ENCODE data around the gene SLC35F6. TPM values are rescaled to one million over a fixed set of nuclear protein-coding genes. Genes with fewer than 3 reads are reported as not detected.
A peak's percentile ranks its signal among the peaks of the same experiment; 100 is the strongest.

Gene SLC35F6
- total RNA-seq, 1 experiment from 2014 or later, result 67.3 TPM

- ATAC-seq, result no peak
- in situ Hi-C loops (cut with HindIII; ENCODE audit: low pct_unique_long_range_greater_than_20kb, low sequenced_read_pairs), result no loop called here
- CTCF ChIA-PET, result no interaction called here
Observed at GRCh38 chr2:26811261-26811660, 47.2 kb downstream of the SLC35F6 start.

GRCh38 chr2:26811791-26812694 lies 48.0 kb downstream of the SLC35F6 start:
- no peaks in the 10 kb centered on the region for H3K9me3 ChIP-seq (ENCODE audit: control insufficient read depth, insufficient read depth, low read depth, low read length)
- no peaks in the 10 kb centered on the region for H3K4me1 ChIP-seq (ENCODE audit: control insufficient read depth, insufficient read depth, low read length)
- ChIA-PET POLR2A (no interaction called here), CTCF (no interaction called here)
- in situ Hi-C loops (cut with HindIII; ENCODE audit: low pct_unique_long_range_greater_than_20kb, low sequenced_read_pairs) (no loop called here), intact Hi-C loops (cut with micrococcal nuclease; ENCODE audit: unreplicated experiment) (no loop called here)
- ATAC-seq (0 out of 2 replicates have a peak, but pooled peaks have one; percentile 40), DNase-seq (ENCODE audit: low read depth, low spot score) (no peak)
- no peaks in the 10 kb centered on the region for H3K27me3 ChIP-seq (ENCODE audit: control insufficient read depth, insufficient read depth, low read length)
- BruUV-seq (replicated peaks), result no TSS peak
- TF ChIP-seq POLR2AphosphoS5 (IDR thresholded peaks at IDR 0.05; ENCODE audit: low read depth, low read length), result no peak
- TF ChIP-seq TCF7L2 (IDR thresholded peaks at IDR 0.05; ENCODE audit: low read depth, low read length), result no peak
- no peak for TF ChIP-seq SIN3A (IDR thresholded peaks at IDR 0.05; ENCODE audit: borderline replicate concordance, insufficient read depth, low read depth, low read length)
- TF ChIP-seq, protein P1, sequence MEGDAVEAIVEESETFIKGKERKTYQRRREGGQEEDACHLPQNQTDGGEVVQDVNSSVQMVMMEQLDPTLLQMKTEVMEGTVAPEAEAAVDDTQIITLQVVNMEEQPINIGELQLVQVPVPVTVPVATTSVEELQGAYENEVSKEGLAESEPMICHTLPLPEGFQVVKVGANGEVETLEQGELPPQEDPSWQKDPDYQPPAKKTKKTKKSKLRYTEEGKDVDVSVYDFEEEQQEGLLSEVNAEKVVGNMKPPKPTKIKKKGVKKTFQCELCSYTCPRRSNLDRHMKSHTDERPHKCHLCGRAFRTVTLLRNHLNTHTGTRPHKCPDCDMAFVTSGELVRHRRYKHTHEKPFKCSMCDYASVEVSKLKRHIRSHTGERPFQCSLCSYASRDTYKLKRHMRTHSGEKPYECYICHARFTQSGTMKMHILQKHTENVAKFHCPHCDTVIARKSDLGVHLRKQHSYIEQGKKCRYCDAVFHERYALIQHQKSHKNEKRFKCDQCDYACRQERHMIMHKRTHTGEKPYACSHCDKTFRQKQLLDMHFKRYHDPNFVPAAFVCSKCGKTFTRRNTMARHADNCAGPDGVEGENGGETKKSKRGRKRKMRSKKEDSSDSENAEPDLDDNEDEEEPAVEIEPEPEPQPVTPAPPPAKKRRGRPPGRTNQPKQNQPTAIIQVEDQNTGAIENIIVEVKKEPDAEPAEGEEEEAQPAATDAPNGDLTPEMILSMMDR (IDR thresholded peaks at IDR 0.05), result no peak
- TF ChIP-seq, protein P2, sequence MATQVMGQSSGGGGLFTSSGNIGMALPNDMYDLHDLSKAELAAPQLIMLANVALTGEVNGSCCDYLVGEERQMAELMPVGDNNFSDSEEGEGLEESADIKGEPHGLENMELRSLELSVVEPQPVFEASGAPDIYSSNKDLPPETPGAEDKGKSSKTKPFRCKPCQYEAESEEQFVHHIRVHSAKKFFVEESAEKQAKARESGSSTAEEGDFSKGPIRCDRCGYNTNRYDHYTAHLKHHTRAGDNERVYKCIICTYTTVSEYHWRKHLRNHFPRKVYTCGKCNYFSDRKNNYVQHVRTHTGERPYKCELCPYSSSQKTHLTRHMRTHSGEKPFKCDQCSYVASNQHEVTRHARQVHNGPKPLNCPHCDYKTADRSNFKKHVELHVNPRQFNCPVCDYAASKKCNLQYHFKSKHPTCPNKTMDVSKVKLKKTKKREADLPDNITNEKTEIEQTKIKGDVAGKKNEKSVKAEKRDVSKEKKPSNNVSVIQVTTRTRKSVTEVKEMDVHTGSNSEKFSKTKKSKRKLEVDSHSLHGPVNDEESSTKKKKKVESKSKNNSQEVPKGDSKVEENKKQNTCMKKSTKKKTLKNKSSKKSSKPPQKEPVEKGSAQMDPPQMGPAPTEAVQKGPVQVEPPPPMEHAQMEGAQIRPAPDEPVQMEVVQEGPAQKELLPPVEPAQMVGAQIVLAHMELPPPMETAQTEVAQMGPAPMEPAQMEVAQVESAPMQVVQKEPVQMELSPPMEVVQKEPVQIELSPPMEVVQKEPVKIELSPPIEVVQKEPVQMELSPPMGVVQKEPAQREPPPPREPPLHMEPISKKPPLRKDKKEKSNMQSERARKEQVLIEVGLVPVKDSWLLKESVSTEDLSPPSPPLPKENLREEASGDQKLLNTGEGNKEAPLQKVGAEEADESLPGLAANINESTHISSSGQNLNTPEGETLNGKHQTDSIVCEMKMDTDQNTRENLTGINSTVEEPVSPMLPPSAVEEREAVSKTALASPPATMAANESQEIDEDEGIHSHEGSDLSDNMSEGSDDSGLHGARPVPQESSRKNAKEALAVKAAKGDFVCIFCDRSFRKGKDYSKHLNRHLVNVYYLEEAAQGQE (IDR thresholded peaks at IDR 0.05; ENCODE audit: insufficient read depth in 1 of 2, low read depth in 2 of 2, low read length in 1 of 2), result no peak
- no peak overlapping the region for H3K4me3 ChIP-seq (ENCODE audit: low read depth in 2 of 2, low read length in 2 of 2)
- H3K27ac ChIP-seq (ENCODE audit: low read length), result no peak overlapping the region
- H3K36me3 ChIP-seq (ENCODE audit: control insufficient read depth, insufficient read depth, low read length), result no peaks in the 10 kb centered on the region

More at GRCh38 chr2:26811261-26811660, 47.2 kb downstream of the SLC35F6 start:
- POLR2A ChIA-PET, result no interaction called here
- TF ChIP-seq TCF7L2 (IDR thresholded peaks at IDR 0.05; ENCODE audit: low read depth, low read length), result no peak
- TF ChIP-seq, protein P1 (IDR thresholded peaks at IDR 0.05), result no peak
- no peak for TF ChIP-seq SIN3A (IDR thresholded peaks at IDR 0.05; ENCODE audit: borderline replicate concordance, insufficient read depth, low read depth, low read length)
- TF ChIP-seq POLR2AphosphoS5 (IDR thresholded peaks at IDR 0.05; ENCODE audit: low read depth, low read length), result no peak
- TF ChIP-seq, protein P2 (IDR thresholded peaks at IDR 0.05; ENCODE audit: insufficient read depth in 1 of 2, low read depth in 2 of 2, low read length in 1 of 2), result no peak
- BruUV-seq (replicated peaks), result no TSS peak
- no peak overlapping the region for H3K4me3 ChIP-seq (ENCODE audit: low read depth in 2 of 2, low read length in 2 of 2)
- H3K27me3 ChIP-seq (ENCODE audit: control insufficient read depth, insufficient read depth, low read length), result no peaks in the 10 kb centered on the region
- no peak for DNase-seq (ENCODE audit: low read depth, low spot score)
- H3K4me1 ChIP-seq (ENCODE audit: control insufficient read depth, insufficient read depth, low read length), result no peaks in the 10 kb centered on the region
- intact Hi-C loops (cut with micrococcal nuclease; ENCODE audit: unreplicated experiment), result no loop called here
- H3K9me3 ChIP-seq (ENCODE audit: control insufficient read depth, insufficient read depth, low read depth, low read length), result no peaks in the 10 kb centered on the region
- no peak overlapping the region for H3K27ac ChIP-seq (ENCODE audit: low read length)
- no peaks in the 10 kb centered on the region for H3K36me3 ChIP-seq (ENCODE audit: control insufficient read depth, insufficient read depth, low read length)
